ENCODE data around the gene SRPK2.

- TF ChIP-seq ZNF549 (tag by site-specific recombination; IDR thresholded peaks at IDR 0.05), result no peak
- TF ChIP-seq CTCF (tag by site-specific recombination; IDR thresholded peaks at IDR 0.05), result no peak
- no peak for TF ChIP-seq ZSCAN30 (tag by site-specific recombination; IDR thresholded peaks at IDR 0.05)
- TF ChIP-seq SP2 (tag by site-specific recombination; IDR thresholded peaks at IDR 0.05), result no peak
- TF ChIP-seq ZNF112 (tag by site-specific recombination; IDR thresholded peaks at IDR 0.05), result no peak
- TF ChIP-seq ZNF223 (tag by site-specific recombination; IDR thresholded peaks at IDR 0.05), result no peak
- TF ChIP-seq MZF1 (tag by site-specific recombination; IDR thresholded peaks at IDR 0.05; ENCODE audit: borderline replicate concordance), result no peak
- no peak for TF ChIP-seq ZNF660 (tag by site-specific recombination; IDR thresholded peaks at IDR 0.05)
These were observed 315.6 kb downstream of the SRPK2 start for GRCh38 chr7:105073143-105073542.

All from HEK293 (cell line).